ENCODE data around the gene PPM1H.

GRCh38 chr12:62632411-62632918 lies 302.5 kb downstream of the PPM1H start:
- TF ChIP-seq POLR2A (IDR thresholded peaks at IDR 0.05) (no peak), CTCF (IDR thresholded peaks at IDR 0.05) (no peak)
